HepG2 (cell line): ENCODE results near the gene TBL3. TPM values are rescaled to one million over a fixed set of nuclear protein-coding genes. Genes with fewer than 3 reads are reported as not detected.

Experiments used
- DNMT3B ChIP-seq: conservative IDR thresholded peaks from 2 replicates; pipeline ENCODE4 v1.6.1; 2016; ENCODE audit warnings: missing biosample characterization, control low read depth
- EED ChIP-seq: sonication (generic); formaldehyde crosslinking; IDR thresholded peaks from 2 replicates; pipeline ENCODE4 v1.5.0; 2020; ENCODE audit warnings: mild to moderate bottlenecking, missing genetic modification reagents
- ELF3 ChIP-seq: IDR thresholded peaks from 2 replicates; pipeline ENCODE4 v1.6.1; 2016; ENCODE audit warnings: missing genetic modification reagents, missing compliant biosample characterization
- EP300 ChIP-seq, 3 experiments: sonication (generic) in 1 of 3; formaldehyde crosslinking in 1 of 3; IDR thresholded peaks; 2 replicates each; pipeline versions ENCODE4 v1.5.1 to v1.6.1; 2011 to 2020; ENCODE audit warnings: low read depth in 2 of 3, low read length in 2 of 3, borderline replicate concordance in 1 of 3, improper control_type of control experiment in 1 of 3, mild to moderate bottlenecking in 1 of 3, missing genetic modification reagents in 1 of 3, moderate library complexity in 1 of 3
- HMG20B ChIP-seq: conservative IDR thresholded peaks from 2 replicates; pipeline ENCODE4 v1.6.1; 2016; ENCODE audit warnings: missing genetic modification reagents, missing compliant biosample characterization
- HNF4A ChIP-seq: sonication (generic); formaldehyde crosslinking; IDR thresholded peaks from 2 replicates; pipeline ENCODE4 v1.4.0; 2020; ENCODE audit warnings: missing genetic modification reagents
- HOXA7 ChIP-seq: sonication (generic); formaldehyde crosslinking; IDR thresholded peaks from 2 replicates; pipeline ENCODE4 v1.8.1; 2022; ENCODE audit warnings: mild to moderate bottlenecking, missing genetic modification reagents, moderate library complexity
- KDM3A ChIP-seq: IDR thresholded peaks from 2 replicates; pipeline ENCODE4 v1.6.1; 2018; ENCODE audit warnings: low read depth, missing compliant biosample characterization
- NR2F6 ChIP-seq, 2 experiments: IDR thresholded peaks; 2 replicates each; pipeline ENCODE4 v1.6.1; 2016; ENCODE audit warnings: antibody characterized with exemption in 1 of 2, mild to moderate bottlenecking in 1 of 2
- YEATS2 ChIP-seq: sonication (generic); formaldehyde crosslinking; IDR thresholded peaks from 2 replicates; pipeline ENCODE4 v1.4.0; 2020; ENCODE audit warnings: missing genetic modification reagents, borderline replicate concordance
- ZFP82 ChIP-seq: sonication (generic); formaldehyde crosslinking; IDR thresholded peaks from 2 replicates; pipeline ENCODE4 v1.5.1; 2020; ENCODE audit warnings: mild to moderate bottlenecking, missing genetic modification reagents, borderline replicate concordance
- ZFX ChIP-seq: sonication (generic); formaldehyde crosslinking; IDR thresholded peaks from 2 replicates; pipeline ENCODE4 v1.4.0; 2020; ENCODE audit warnings: mild to moderate bottlenecking, low read depth, missing genetic modification reagents, moderate library complexity
- ZNF282 ChIP-seq: fragments of 450-650 bp; IDR thresholded peaks from 2 replicates; pipeline ENCODE4 v1.6.1; 2018; ENCODE audit not compliant: partially characterized antibody
- ZNF530 ChIP-seq: sonication (generic); formaldehyde crosslinking; IDR thresholded peaks from 2 replicates; pipeline ENCODE4 v1.5.0; 2020; ENCODE audit warnings: low read depth, mild to moderate bottlenecking, missing genetic modification reagents
- ZNF543 ChIP-seq: sonication (generic); formaldehyde crosslinking; IDR thresholded peaks from 2 replicates; pipeline ENCODE4 v1.4.0; 2020; ENCODE audit warnings: mild to moderate bottlenecking, missing genetic modification reagents
- ZNF790 ChIP-seq: sonication (generic); formaldehyde crosslinking; IDR thresholded peaks from 2 replicates; pipeline ENCODE4 v1.8.0; 2022; ENCODE audit warnings: missing genetic modification reagents, mild to moderate bottlenecking, borderline replicate concordance
- ZSCAN22 ChIP-seq: sonication (generic); formaldehyde crosslinking; IDR thresholded peaks from 2 replicates; pipeline ENCODE4 v1.4.0; 2020; ENCODE audit warnings: mild to moderate bottlenecking, missing genetic modification reagents
- polyA plus RNA-seq, 8 experiments: library from polyadenylated mRNA; depleted of rRNA in 3 of 8; stranded (reverse) in 7 of 8; unstranded in 1 of 8; fragments of >200 nt; fragmentation: Illumina TruSeq in 4 of 8; extraction: Trizol in 4 of 8; gene quantifications; 2 replicates each; pipeline versions ENCODE4 v1.2.1 to v1.2.3, GENCODE V29; 2011 to 2016; ENCODE audit warnings: low read depth in 4 of 8, missing spikeins in 1 of 8, mixed read lengths in 1 of 8; ENCODE audit not compliant: insufficient read depth in 1 of 8
- total RNA-seq, 5 experiments: library from RNA; depleted of rRNA; stranded (reverse); fragments of >200 nt; fragmentation: Illumina TruSeq; extraction: Trizol; gene quantifications; 2 replicates each; pipeline ENCODE4 v1.2.3, GENCODE V29; 2016; ENCODE audit warnings: low read depth in 1 of 5
- TF ChIP-seq, protein P1 (sequence below): sonication (generic); formaldehyde crosslinking; IDR thresholded peaks from 2 replicates; pipeline ENCODE4 v1.4.0; 2020; ENCODE audit warnings: missing genetic modification reagents
- TF ChIP-seq, protein P2 (sequence below): sonication (generic); formaldehyde crosslinking; IDR thresholded peaks from 2 replicates; pipeline ENCODE4 v1.8.1; 2022; ENCODE audit warnings: low read depth, mild to moderate bottlenecking, missing genetic modification reagents
- TF ChIP-seq, protein P3 (sequence below): sonication (generic); formaldehyde crosslinking; IDR thresholded peaks from 2 replicates; pipeline ENCODE4 v1.8.0; 2022; ENCODE audit warnings: mild to moderate bottlenecking, missing genetic modification reagents; ENCODE audit not compliant: insufficient replicate concordance
- TF ChIP-seq, protein P4 (sequence below): sonication (generic); formaldehyde crosslinking; IDR thresholded peaks from 2 replicates; pipeline ENCODE4 v1.5.0; 2020; ENCODE audit warnings: missing genetic modification reagents
- TF ChIP-seq, protein P5 (sequence below): sonication (generic); formaldehyde crosslinking; IDR thresholded peaks from 2 replicates; pipeline ENCODE4 v1.8.1; 2023; ENCODE audit warnings: missing genetic modification reagents, mild to moderate bottlenecking, borderline replicate concordance

The TBL3 gene
- total and polyA plus RNA-seq, 2 of the 13 experiments (the other 11 are each of a cell fraction or from before 2014, with no cell fraction given), result 16.8 to 38.0 TPM

DNA sequence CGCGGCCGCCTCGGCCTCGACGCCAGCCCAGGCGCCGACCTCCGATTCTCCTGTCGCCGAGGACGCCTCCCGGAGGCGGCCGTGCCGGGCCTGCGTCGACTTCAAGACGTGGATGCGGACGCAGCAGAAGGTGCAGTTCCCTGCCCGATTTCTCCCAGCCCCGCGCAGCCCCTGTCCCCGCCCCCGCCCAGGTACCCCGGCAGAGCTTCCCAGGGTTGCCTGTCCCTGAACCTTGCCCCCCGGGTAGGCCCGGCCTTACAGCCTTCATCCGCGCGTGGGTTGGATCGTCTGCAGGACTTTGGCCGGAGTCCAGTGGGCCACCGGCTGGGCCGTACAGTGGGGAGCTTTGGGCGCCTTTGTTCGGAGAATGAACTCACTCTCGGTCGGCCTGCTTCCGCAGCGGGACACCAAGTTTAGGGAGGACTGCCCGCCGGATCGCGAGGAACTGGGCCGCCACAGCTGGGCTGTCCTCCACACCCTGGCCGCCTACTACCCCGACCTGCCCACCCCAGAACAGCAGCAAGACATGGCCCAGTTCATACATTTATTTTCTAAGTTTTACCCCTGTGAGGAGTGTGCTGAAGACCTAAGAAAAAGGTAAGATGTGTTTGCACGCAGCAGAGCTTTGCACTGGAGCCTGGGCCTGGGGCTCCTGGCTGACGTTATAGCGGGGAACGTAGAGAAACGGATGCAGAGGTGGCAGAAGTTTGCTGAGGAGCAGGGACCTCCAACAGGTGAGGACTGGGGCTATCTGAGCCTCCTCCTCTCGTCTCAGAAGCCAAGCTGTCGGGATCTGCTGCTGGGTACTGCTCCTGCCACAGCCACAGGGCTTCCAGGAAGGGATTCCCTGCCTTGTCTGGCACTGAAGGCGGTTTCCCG lies 12.7 kb downstream of the TBL3 start (continued):
- TF ChIP-seq HNF4A (peak; percentile 91), EED (CRISPR knock-in tag) (no peak), DNMT3B (CRISPR knock-in tag) (no peak), ELF3 (CRISPR knock-in tag) (no peak), ZSCAN22 (CRISPR knock-in tag) (no peak), HMG20B (CRISPR knock-in tag) (no peak), ZFX (CRISPR knock-in tag) (peak; percentile 71; the same call in 1 of the 2 replicates), ZNF282 (no peak), ZNF543 (CRISPR knock-in tag) (no peak), KDM3A (no peak), ZNF790 (no peak), HOXA7 (CRISPR knock-in tag) (no peak), ZNF530 (CRISPR knock-in tag) (no peak), YEATS2 (CRISPR knock-in tag) (0 out of 2 replicates have a peak, but pooled peaks have one; percentile 7), NR2F6 (IDR thresholded peaks at IDR 0.05) (no peak), NR2F6 (CRISPR knock-in tag; IDR thresholded peaks at IDR 0.05) (0 out of 2 replicates have a peak, but pooled peaks have one; percentile 14), ZFP82 (CRISPR knock-in tag) (no peak), EP300 (IDR thresholded peaks at IDR 0.05; ENCODE audit: low read depth in 2 of 2, low read length in 2 of 2) (0 out of 4 replicates have a peak, but pooled peaks of 1 of the 2 experiments have one; percentile 22), EP300 (CRISPR knock-in tag; IDR thresholded peaks at IDR 0.05; ENCODE audit: borderline replicate concordance) (no peak)
- TF ChIP-seq, protein P1, sequence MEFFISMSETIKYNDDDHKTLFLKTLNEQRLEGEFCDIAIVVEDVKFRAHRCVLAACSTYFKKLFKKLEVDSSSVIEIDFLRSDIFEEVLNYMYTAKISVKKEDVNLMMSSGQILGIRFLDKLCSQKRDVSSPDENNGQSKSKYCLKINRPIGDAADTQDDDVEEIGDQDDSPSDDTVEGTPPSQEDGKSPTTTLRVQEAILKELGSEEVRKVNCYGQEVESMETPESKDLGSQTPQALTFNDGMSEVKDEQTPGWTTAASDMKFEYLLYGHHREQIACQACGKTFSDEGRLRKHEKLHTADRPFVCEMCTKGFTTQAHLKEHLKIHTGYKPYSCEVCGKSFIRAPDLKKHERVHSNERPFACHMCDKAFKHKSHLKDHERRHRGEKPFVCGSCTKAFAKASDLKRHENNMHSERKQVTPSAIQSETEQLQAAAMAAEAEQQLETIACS (CRISPR knock-in tag), result no peak
- TF ChIP-seq, protein P2, sequence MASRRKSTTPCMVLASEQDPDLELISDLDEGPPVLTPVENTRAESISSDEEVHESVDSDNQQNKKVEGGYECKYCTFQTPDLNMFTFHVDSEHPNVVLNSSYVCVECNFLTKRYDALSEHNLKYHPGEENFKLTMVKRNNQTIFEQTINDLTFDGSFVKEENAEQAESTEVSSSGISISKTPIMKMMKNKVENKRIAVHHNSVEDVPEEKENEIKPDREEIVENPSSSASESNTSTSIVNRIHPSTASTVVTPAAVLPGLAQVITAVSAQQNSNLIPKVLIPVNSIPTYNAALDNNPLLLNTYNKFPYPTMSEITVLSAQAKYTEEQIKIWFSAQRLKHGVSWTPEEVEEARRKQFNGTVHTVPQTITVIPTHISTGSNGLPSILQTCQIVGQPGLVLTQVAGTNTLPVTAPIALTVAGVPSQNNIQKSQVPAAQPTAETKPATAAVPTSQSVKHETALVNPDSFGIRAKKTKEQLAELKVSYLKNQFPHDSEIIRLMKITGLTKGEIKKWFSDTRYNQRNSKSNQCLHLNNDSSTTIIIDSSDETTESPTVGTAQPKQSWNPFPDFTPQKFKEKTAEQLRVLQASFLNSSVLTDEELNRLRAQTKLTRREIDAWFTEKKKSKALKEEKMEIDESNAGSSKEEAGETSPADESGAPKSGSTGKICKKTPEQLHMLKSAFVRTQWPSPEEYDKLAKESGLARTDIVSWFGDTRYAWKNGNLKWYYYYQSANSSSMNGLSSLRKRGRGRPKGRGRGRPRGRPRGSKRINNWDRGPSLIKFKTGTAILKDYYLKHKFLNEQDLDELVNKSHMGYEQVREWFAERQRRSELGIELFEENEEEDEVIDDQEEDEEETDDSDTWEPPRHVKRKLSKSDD (CRISPR knock-in tag), result no peak; the same call in 1 of the 2 replicates
- TF ChIP-seq, protein P3, sequence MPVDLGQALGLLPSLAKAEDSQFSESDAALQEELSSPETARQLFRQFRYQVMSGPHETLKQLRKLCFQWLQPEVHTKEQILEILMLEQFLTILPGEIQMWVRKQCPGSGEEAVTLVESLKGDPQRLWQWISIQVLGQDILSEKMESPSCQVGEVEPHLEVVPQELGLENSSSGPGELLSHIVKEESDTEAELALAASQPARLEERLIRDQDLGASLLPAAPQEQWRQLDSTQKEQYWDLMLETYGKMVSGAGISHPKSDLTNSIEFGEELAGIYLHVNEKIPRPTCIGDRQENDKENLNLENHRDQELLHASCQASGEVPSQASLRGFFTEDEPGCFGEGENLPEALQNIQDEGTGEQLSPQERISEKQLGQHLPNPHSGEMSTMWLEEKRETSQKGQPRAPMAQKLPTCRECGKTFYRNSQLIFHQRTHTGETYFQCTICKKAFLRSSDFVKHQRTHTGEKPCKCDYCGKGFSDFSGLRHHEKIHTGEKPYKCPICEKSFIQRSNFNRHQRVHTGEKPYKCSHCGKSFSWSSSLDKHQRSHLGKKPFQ (CRISPR knock-in tag), result peak; percentile 18
- TF ChIP-seq, protein P4, sequence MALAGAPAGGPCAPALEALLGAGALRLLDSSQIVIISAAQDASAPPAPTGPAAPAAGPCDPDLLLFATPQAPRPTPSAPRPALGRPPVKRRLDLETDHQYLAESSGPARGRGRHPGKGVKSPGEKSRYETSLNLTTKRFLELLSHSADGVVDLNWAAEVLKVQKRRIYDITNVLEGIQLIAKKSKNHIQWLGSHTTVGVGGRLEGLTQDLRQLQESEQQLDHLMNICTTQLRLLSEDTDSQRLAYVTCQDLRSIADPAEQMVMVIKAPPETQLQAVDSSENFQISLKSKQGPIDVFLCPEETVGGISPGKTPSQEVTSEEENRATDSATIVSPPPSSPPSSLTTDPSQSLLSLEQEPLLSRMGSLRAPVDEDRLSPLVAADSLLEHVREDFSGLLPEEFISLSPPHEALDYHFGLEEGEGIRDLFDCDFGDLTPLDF (CRISPR knock-in tag), result no peak; the same call in 1 of the 2 replicates
- TF ChIP-seq, protein P5, sequence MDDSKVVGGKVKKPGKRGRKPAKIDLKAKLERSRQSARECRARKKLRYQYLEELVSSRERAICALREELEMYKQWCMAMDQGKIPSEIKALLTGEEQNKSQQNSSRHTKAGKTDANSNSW (CRISPR knock-in tag), result no peak
